DND-41 (cell line): Measurements from ENCODE around the gene DNASE1L2.

ENCODE experiments used
- ATAC-seq: fragments of 200-7000 bp; cut with Tn5 transposase; 3 replicates; pipeline ENCODE4 v1.9.1; 2021; ENCODE audit warnings: low read depth; ENCODE audit not compliant: insufficient read depth
- DNase-seq: peaks from one replicate; pipeline ENCODE4 v3.0.0-alpha.2; 2020
- H2AFZ ChIP-seq: 2 replicates; pipeline ENCODE4 v1.6.0; 2012; ENCODE audit warnings: low read depth, low read length
- H3K27ac ChIP-seq: 2 replicates; pipeline ENCODE4 v1.5.1; 2012; ENCODE audit warnings: low read length, inconsistent platforms
- H3K27me3 ChIP-seq: fragments of 200-600 bp; sonication (generic); 2 replicates; pipeline ENCODE4 v1.6.0; 2012; ENCODE audit warnings: low read length, mild to moderate bottlenecking, inconsistent platforms; ENCODE audit not compliant: insufficient read depth, poor library complexity
- H3K36me3 ChIP-seq: 2 replicates; pipeline ENCODE4 v1.5.1; 2012; ENCODE audit warnings: low read length, inconsistent platforms; ENCODE audit not compliant: insufficient read depth
- H3K4me1 ChIP-seq: 2 replicates; pipeline ENCODE4 v1.5.1; 2012; ENCODE audit warnings: mild to moderate bottlenecking, low read length; ENCODE audit not compliant: insufficient read depth
- H3K4me2 ChIP-seq: 2 replicates; pipeline ENCODE4 v1.6.0; 2012; ENCODE audit warnings: mild to moderate bottlenecking, moderate library complexity, low read length, inconsistent platforms; ENCODE audit not compliant: insufficient read depth
- H3K4me3 ChIP-seq, 2 experiments: fragments of 200-600 bp in 1 of 2; shearing (Covaris generic) in 1 of 2; 2 replicates each; pipeline ENCODE4 v1.5.1; 2012 to 2016; ENCODE audit warnings: inconsistent platforms in 2 of 2, low read length in 2 of 2, mild to moderate bottlenecking in 2 of 2, low read depth in 1 of 2, moderate library complexity in 1 of 2
- H3K79me2 ChIP-seq: 2 replicates; pipeline ENCODE4 v1.6.0; 2012; ENCODE audit warnings: low read length, inconsistent platforms; ENCODE audit not compliant: insufficient read depth
- H3K9ac ChIP-seq: 2 replicates; pipeline ENCODE4 v1.6.0; 2012; ENCODE audit warnings: low read depth, mild to moderate bottlenecking, inconsistent platforms, low read length, moderate library complexity
- H3K9me3 ChIP-seq: 2 replicates; pipeline ENCODE4 v1.5.1; 2012; ENCODE audit warnings: low read length, moderate library complexity, mild to moderate bottlenecking, inconsistent platforms; ENCODE audit not compliant: insufficient read depth, severe bottlenecking
- H4K20me1 ChIP-seq: 2 replicates; pipeline ENCODE4 v1.6.0; 2012; ENCODE audit warnings: low read length; ENCODE audit not compliant: insufficient read depth
- CTCF ChIP-seq: IDR thresholded peaks from 2 replicates; pipeline ENCODE4 v1.5.1; 2012; ENCODE audit warnings: borderline replicate concordance, low read length, moderate library complexity, mild to moderate bottlenecking; ENCODE audit not compliant: poor library complexity, severe bottlenecking; ENCODE audit errors: extremely low read depth
- EZH2 ChIP-seq: IDR thresholded peaks from 3 replicates; pipeline ENCODE4 v1.6.1; 2012; ENCODE audit warnings: borderline replicate concordance, low read depth, mild to moderate bottlenecking, moderate library complexity, low read length, inconsistent platforms; ENCODE audit not compliant: severe bottlenecking

The DNASE1L2 gene

GRCh38 chr16:2234813-2235170 lies 1.5 kb upstream of the DNASE1L2 start:
- Histone ChIP-seq H3K4me3 (no peak overlapping the region), H3K36me3 (peaks cover 87% of the 10 kb centered on the region), H3K27me3 (no peaks in the 10 kb centered on the region), H3K4me1 (no peaks in the 10 kb centered on the region), H3K9me3 (no peaks in the 10 kb centered on the region), H3K9ac (no peak overlapping the region), H3K4me2 (no peak overlapping the region), H4K20me1 (peaks cover 47% of the 10 kb centered on the region), H3K79me2 (0 out of 2 replicates have a peak, but pooled peaks cover 1% of the 10 kb centered on the region), H3K27ac (no peak overlapping the region), H2AFZ (no peak overlapping the region)
- ATAC-seq: no peak
- TF ChIP-seq EZH2 (no peak), CTCF (no peak)
- DNase-seq: no peak

- H3K36me3 ChIP-seq: peaks cover 84% of the 10 kb centered on the region
- no peak overlapping the region for H3K9ac ChIP-seq
- H3K27ac ChIP-seq: no peak overlapping the region
- peaks cover 43% of the 10 kb centered on the region for H4K20me1 ChIP-seq
- ATAC-seq: no peak
- H3K4me1 ChIP-seq: no peaks in the 10 kb centered on the region
- H2AFZ ChIP-seq: no peak overlapping the region
- H3K27me3 ChIP-seq: no peaks in the 10 kb centered on the region
- no peak for DNase-seq
- no peaks in the 10 kb centered on the region for H3K9me3 ChIP-seq
- no peaks in the 10 kb centered on the region for H3K79me2 ChIP-seq
- TF ChIP-seq EZH2 (no peak), CTCF (no peak)
- H3K4me3 ChIP-seq: no peak overlapping the region
- H3K4me2 ChIP-seq: no peak overlapping the region
Measured at GRCh38 chr16:2235234-2235651, 1.0 kb upstream of the DNASE1L2 start.

GRCh38 chr16:2235695-2236336 lies 428 bp upstream of the DNASE1L2 start:
- Histone ChIP-seq H4K20me1 (peaks cover 39% of the 10 kb centered on the region), H3K4me1 (no peaks in the 10 kb centered on the region), H3K27me3 (no peaks in the 10 kb centered on the region), H3K9me3 (no peaks in the 10 kb centered on the region), H3K79me2 (no peaks in the 10 kb centered on the region), H2AFZ (no peak overlapping the region), H3K4me3 (no peak overlapping the region), H3K27ac (no peak overlapping the region), H3K36me3 (peaks cover 78% of the 10 kb centered on the region), H3K4me2 (no peak overlapping the region), H3K9ac (no peak overlapping the region)
- DNase-seq (no peak), ATAC-seq (peak; percentile 10; the same call in 2 of the 3 replicates)
- no peak for TF ChIP-seq EZH2
- no peak for TF ChIP-seq CTCF

- Histone ChIP-seq H3K4me1 (no peaks in the 10 kb centered on the region), H3K36me3 (peaks cover 67% of the 10 kb centered on the region), H3K27me3 (no peaks in the 10 kb centered on the region), H3K79me2 (no peaks in the 10 kb centered on the region), H3K9ac (no peak overlapping the region), H2AFZ (no peak overlapping the region), H3K9me3 (no peaks in the 10 kb centered on the region), H4K20me1 (peaks cover 32% of the 10 kb centered on the region), H3K27ac (no peak overlapping the region), H3K4me2 (no peak overlapping the region), H3K4me3 (no peak overlapping the region)
- TF ChIP-seq EZH2: no peak
- TF ChIP-seq CTCF: no peak
- no peak for DNase-seq
- ATAC-seq: no peak
Measured at GRCh38 chr16:2237102-2237482, 848 bp downstream of the DNASE1L2 start.
